CD4-positive, alpha-beta T cell treated with Interleukin-21 for 1 hour (primary cell): ENCODE data around the gene ZNF557.
"Not testable (repeated sequence)": the region's sequence is repeated elsewhere in the genome, so short reads cannot be mapped to it uniquely, and the experiment has no call there.

Experiments used
- DNase-seq: peaks from one replicate; pipeline ENCODE4 v3.0.0-alpha.2; 2020

Gene ZNF557

GRCh38 chr19:7069042-7069903 lies at the start of gene ZNF557:
ZNF557 (plus strand) TSS chr19:7069703; CDS start chr19:7075075, 5,372 bp downstream.
- peak; percentile 99 for DNase-seq

DNA sequence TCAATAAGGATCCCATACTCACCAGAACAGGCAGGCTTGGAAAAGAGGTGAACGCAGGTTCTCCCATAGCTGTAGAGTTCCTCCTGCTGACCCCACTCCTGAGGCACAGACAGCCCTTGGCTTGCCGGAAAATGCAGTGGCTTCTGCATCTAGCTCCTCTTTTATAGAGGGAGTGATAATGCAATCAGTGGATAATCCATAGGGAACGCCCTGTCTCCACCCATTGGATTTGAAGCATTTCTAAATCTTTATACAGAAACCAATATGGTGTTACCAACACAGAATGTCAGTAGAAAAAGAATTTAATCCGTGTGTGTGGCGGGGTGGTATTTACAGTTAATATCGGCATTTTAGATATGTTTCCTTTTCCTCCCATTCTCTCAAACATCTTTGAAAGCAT lies 48.2 kb upstream of the ZNF557 start, which contains the start of gene MBD3L2B:
Gene MBD3L2B, minus strand, starts transcription at position 101 of the 400 bp plus-strand sequence. Its CDS starts 34 bp downstream, at position 67.
- DNase-seq = not testable (repeated sequence)

DNA sequence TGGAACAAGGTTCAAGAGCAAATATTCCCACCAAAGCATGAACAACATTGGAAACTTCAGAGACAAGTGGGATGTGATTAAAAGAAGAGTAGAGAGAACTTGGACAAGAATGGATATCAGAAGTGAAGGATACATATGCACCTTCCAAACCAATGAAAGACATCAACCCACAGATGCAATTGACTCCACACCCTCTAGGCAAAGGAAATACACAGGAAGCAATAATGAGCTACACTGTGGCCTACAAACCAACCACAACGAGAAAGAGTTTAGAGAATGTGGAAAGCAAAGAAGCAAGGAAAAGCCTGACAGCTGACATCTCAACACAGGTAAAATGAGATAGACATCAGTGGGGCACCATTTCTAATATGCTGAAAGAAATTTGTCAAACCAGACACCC lies 40.7 kb upstream of the ZNF557 start:
- DNase-seq = not testable (repeated sequence)

- DNase-seq = not testable (repeated sequence)
These were observed 39.2 kb upstream of the ZNF557 start, which contains the start of gene MBD3L5 for GRCh38 chr19:7030278-7030677. MBD3L5 (plus strand) TSS chr19:7030578; CDS start chr19:7030612, 34 bp downstream.

- DNase-seq = not testable (repeated sequence)
These were observed 29.4 kb upstream of the ZNF557 start, which contains the start of gene MBD3L4 for GRCh38 chr19:7040079-7040478. MBD3L4 (minus strand) TSS chr19:7040179; CDS start chr19:7040144, 35 bp downstream.

DNA sequence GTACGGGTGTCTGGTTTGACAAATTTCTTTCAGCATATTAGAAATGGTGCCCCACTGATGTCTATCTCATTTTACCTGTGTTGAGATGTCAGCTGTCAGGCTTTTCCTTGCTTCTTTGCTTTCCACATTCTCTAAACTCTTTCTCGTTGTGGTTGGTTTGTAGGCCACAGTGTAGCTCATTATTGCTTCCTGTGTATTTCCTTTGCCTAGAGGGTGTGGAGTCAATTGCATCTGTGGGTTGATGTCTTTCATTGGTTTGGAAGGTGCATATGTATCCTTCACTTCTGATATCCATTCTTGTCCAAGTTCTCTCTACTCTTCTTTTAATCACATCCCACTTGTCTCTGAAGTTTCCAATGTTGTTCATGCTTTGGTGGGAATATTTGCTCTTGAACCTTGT lies 27.9 kb upstream of the ZNF557 start:
- DNase-seq = not testable (repeated sequence)

DNA sequence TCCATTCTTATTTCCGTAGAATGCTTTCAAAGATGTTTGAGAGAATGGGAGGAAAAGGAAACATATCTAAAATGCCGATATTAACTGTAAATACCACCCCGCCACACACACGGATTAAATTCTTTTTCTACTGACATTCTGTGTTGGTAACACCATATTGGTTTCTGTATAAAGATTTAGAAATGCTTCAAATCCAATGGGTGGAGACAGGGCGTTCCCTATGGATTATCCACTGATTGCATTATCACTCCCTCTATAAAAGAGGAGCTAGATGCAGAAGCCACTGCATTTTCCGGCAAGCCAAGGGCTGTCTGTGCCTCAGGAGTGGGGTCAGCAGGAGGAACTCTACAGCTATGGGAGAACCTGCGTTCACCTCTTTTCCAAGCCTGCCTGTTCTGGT lies 20.5 kb upstream of the ZNF557 start, which contains the start of gene MBD3L2:
Gene MBD3L2, plus strand, starts transcription at position 301 of the 400 bp plus-strand sequence. Its CDS starts 53 bp downstream, at position 354.
- DNase-seq = not testable (repeated sequence)

GRCh38 chr19:7051421-7051820 lies 18.1 kb upstream of the ZNF557 start:
- not testable (repeated sequence) for DNase-seq

GRCh38 chr19:7052896-7053295 lies 16.6 kb upstream of the ZNF557 start:
- DNase-seq = not testable (repeated sequence)

DNA sequence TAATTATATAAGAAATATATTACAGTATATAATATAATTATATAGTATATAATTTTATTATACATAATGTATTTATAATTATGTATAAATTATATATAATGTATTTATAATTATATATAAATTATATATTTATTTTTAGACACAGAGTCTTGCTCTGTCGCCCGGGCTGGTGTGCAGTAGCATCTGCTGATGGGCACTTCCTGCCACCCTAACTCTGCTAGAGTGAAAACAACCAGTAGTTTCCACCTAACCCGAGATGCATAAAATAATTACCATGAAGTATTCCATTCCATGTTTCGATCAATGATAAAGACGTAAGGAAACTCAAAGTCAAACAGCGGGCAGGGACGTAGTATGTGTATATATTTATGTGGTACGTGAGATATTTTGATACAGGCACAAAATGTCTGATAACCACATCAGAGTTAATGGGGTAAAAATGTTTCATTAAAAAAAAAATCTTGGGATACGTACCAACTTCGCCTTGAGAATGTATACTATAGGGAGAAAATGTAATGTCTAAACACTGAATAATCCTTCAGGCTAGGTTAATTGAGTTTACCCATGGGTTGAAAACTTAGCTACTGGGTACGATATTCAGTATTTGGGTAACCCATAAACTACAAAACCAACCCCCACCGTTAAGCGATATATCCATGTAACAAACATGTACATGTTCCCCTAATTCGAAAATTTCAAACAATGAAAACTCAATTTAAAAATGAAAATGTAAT lies 14.7 kb upstream of the ZNF557 start:
- not testable (repeated sequence) for DNase-seq

GRCh38 chr19:7055679-7056078 lies 13.8 kb upstream of the ZNF557 start:
- DNase-seq = not testable (repeated sequence)

DNA sequence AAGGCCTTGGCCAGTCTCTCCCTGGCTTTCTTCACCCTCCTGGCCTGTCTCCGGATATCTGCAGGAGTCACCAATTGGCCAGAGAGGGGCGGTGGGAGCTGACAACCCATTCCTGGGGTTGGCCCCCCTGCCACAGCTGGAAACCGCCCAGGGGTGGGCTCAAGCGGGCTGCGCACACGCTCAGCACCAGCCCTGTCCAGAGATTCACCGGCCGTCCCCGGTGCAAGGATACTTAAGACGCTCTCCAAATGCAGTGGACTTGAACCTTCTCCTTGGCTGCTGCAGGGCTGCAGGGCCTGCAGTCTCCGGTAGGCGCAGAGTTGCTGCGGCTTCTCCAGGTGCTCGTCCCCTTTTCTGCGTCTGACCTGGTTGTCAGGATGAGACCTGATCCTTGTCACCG lies 13.1 kb upstream of the ZNF557 start:
- not testable (repeated sequence) for DNase-seq

DNA sequence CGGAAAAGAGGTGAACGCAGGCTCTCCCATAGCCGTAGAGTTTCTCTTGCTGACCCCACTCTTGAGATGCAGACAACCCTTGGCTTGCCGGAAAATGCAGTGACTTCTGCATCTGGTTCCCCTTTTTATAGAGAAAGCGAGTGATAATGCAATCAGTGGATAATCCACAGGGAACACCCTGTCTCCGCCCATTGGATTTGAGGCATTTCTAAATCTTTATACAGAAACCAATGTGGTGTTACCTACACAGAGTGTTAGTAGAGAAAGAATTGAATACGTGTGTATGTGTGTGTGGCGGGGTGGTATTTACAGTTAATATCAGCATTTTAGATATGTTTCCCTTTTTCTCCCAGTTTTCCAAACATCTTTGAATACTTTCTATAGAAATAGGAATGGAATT lies 10.9 kb upstream of the ZNF557 start, which contains the start of gene MBD3L3:
Gene MBD3L3, minus strand, starts transcription at position 101 of the 400 bp plus-strand sequence. Its CDS starts 71 bp downstream, at position 30.
- DNase-seq = not testable (repeated sequence)

DNA sequence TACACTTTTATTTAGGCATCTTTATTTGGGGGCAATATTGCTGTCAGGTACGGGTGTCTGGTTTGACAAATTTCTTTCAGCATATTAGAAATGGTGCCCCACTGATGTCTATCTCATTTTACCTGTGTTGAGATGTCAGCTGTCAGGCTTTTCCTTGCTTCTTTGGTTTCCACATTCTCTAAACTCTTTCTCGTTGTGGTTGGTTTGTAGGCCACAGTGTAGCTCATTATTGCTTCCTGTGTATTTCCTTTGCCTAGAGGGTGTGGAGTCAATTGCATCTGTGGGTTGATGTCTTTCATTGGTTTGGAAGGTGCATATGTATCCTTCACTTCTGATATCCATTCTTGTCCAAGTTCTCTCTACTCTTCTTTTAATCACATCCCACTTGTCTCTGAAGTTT lies 9.5 kb upstream of the ZNF557 start:
- not testable (repeated sequence) for DNase-seq

GRCh38 chr19:7063339-7063738 lies 6.2 kb upstream of the ZNF557 start:
- no peak for DNase-seq

- DNase-seq = no peak
These were observed 5.6 kb upstream of the ZNF557 start for GRCh38 chr19:7063764-7064418.

DNA sequence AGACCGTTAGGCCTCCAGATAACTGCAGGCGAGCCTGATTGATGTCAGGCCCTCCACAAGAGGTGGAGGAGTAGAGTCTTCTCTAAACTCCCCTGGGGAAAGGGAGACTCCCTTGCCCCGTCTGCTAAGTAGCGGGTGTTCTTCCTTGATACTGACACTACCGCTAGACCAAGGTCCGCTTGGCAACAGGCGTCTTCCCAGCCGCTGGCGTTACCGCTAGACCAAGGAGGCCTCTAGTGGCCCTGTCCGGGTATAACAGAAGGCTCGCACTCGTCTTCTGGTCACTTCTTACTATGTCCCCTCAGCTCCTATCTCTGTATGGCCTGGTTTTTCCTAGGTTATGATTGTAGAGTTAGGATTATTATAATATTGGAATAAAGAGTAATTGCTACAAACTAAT lies 2.4 kb upstream of the ZNF557 start:
- not testable (repeated sequence) for DNase-seq

GRCh38 chr19:7067716-7068115 lies 1.8 kb upstream of the ZNF557 start:
- no peak for DNase-seq

DNA sequence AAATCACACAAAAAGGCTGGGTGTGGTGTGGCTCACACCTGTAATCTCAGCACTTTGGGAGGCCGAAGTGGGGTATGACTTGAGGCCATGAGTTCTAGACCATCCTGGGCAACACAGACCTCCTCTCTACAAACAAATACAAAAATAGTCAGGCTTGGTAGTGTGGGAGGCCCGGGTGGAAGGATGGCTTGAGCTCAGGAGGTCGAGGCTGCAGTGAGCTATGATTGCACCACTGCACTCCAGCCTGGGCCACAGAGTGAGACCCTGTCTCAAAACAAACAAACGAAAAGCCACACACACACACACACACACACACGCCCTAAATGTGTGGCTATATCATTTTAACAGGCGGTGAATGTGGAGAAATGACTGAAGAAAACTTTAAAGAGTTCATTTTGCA lies 904 bp upstream of the ZNF557 start:
- DNase-seq = no peak

DNA sequence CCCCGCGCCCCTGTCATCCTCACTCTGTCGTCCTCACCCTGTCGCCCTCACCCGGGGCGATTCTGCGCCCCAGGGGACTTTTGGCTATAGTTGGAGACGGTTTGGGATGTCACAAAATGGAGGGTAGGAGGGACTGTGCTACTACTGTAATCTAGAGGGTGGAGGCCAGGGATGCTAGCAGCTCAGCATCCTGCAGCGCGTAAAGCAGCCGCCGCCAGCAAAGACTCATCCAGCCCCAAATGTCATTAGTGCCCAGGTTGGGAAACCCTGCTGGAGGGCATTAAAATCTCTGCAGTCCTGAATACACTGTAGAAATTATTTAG lies 362 bp downstream of the ZNF557 start:
- DNase-seq = no peak

DNA sequence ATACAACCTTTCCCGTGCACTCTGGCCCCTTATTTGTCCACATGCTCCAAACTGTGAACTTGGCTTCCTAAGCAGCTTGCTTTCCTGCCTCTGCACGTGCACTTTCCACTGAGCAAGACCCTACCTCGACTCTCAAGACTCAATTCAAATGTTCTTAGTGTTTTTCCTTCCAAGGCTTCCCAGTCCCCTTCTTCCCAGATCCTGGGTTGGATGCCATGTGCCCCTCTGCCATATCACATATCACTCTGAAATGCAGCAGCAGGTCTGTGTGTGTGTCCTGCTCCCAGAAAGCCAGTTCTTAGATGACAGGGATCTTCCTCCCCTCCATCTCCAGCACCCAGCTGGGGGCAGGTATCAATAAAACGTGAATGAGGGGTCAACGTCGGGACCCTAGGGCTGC lies 3.0 kb downstream of the ZNF557 start:
- DNase-seq = no peak

DNA sequence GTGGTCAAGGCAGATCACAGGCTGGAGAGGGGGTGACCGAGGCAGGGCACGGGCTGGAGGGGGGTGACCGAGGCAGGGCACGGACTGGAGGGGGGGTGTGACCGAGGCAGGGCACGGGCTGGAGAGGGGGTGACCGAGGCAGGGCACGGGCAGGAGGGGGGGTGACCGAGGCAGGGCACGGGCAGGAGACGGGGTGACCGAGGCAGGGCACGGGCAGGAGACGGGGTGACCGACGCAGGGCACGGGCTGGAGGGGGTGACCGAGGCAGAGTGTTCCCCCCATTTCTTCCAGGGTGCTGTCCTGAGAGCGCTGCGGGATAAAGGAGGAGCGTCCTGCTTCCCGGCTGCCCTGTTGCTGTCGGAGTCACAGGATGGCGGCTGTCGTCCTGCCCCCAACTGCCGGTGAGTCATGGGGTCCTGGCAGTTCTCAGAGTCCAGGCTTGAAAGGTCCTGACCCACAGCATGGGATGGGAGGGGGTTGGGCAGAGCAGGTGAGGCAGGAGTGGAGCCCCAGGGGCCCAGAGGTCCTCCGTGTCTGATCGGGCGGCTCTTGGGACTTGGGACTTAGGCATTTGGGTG lies 5.3 kb downstream of the ZNF557 start:
- no peak for DNase-seq
